Stomach (tissue), 9 donors: ENCODE measurements around the gene CYS1. TPM values are rescaled to one million over a fixed set of nuclear protein-coding genes. Genes with fewer than 3 reads are reported as not detected.
A peak's percentile ranks its signal among the peaks of the same experiment; 100 is the strongest.
"Not testable (repeated sequence)": the region's sequence is repeated elsewhere in the genome, so short reads cannot be mapped to it uniquely, and the experiment has no call there.

ENCODE experiments used
- DNase-seq, 2 donors: peaks; one replicate each; pipeline versions ENCODE4 v3.0.0 to v3.0.0-alpha.2; 2013 to 2019
- H3K27ac ChIP-seq, 5 donors: fragments of 200-600 bp in 4 of 5; sonication (generic) in 4 of 5; one replicate each; pipeline ENCODE4 v1.5.1; 2013 to 2019; ENCODE audit warnings: mild to moderate bottlenecking in 1 of 5, moderate library complexity in 1 of 5
- H3K27me3 ChIP-seq, 3 donors: fragments of 200-600 bp; sonication (generic); one replicate each; pipeline ENCODE4 v1.5.1; 2017 to 2019; ENCODE audit warnings: mixed run types in 1 of 3
- H3K36me3 ChIP-seq, 4 donors: fragments of 200-600 bp; sonication (generic); 1 replicate in 3 of 4; 2 replicates in 1 of 4; pipeline ENCODE4 v1.5.1; 2016 to 2019
- H3K4me1 ChIP-seq, 4 donors: fragments of 200-600 bp; sonication (generic); one replicate each; pipeline ENCODE4 v1.5.1; 2016 to 2019
- H3K4me3 ChIP-seq, 4 donors: fragments of 200-600 bp; sonication (generic) in 3 of 4; one replicate each; pipeline ENCODE4 v1.5.1; 2016 to 2019; ENCODE audit warnings: mild to moderate bottlenecking in 1 of 4
- H3K9me3 ChIP-seq, 4 donors: fragments of 200-600 bp; sonication (generic); one replicate each; pipeline ENCODE4 v1.5.1; 2016 to 2019
- EP300 ChIP-seq: sonication (generic); formaldehyde crosslinking; IDR thresholded peaks from one replicate; pipeline ENCODE4 v1.6.1; 2017; ENCODE audit warnings: antibody characterized with exemption
- POLR2A ChIP-seq, 4 donors: fragments of 450-650 bp; IDR thresholded peaks; one replicate each; pipeline ENCODE4 v1.6.1; 2016; ENCODE audit warnings: antibody characterized with exemption in 4 of 4, control low read depth in 2 of 4, mild to moderate bottlenecking in 1 of 4, moderate library complexity in 1 of 4
- POLR2AphosphoS5 ChIP-seq, 3 donors: sonication (generic); formaldehyde crosslinking; IDR thresholded peaks; one replicate each; pipeline ENCODE4 v1.6.1; 2016; ENCODE audit warnings: antibody characterized with exemption in 3 of 3
- WGBS, 5 donors: extraction: QIAGEN DNeasy Blood & Tissue Kit in 3 of 5; methylation state at CpG; one replicate each; pipeline versions ENCODE4 v1.1.5 to v1.1.7; 2013 to 2018; 5-methylcytosine and 5-hydroxymethylcytosine counted together
- intact Hi-C: fragments of 100-400 bp; cut with DNase I; formaldehyde crosslinking; loops from one replicate; pipeline ENCODE4 v1.15.1; 2023; ENCODE audit warnings: low total_unique reads
- polyA plus RNA-seq, 3 donors: library from polyadenylated mRNA; stranded (reverse); fragments of 200-250 nt; gene quantifications; one replicate each; pipeline ENCODE4 v1.2.3, GENCODE V29; 2013
- total RNA-seq, 5 donors: library from RNA; depleted of rRNA; stranded (reverse); fragments of >200 nt; gene quantifications; one replicate each; pipeline versions ENCODE4 v1.1.0 to v1.2.3, GENCODE V29; 2014 to 2016
- TF ChIP-seq, protein P1 (sequence below), 7 experiments: fragments of 450-650 bp in 4 of 7; fragments of 200-600 bp in 3 of 7; sonication (generic) in 3 of 7; IDR thresholded peaks; one replicate each; pipeline ENCODE4 v1.5.1; 2016 to 2019; ENCODE audit warnings: antibody characterized with exemption in 7 of 7, control low read depth in 2 of 7, mild to moderate bottlenecking in 1 of 7
- donor health status: healthy with polysubstance abuse.
- donor health status: Bipolar disorder and iron deficiency.
- donor health status: healthy.

Gene CYS1
- total and polyA plus RNA-seq, 8 donors = 1.1 to 33.8 (median 3.9) TPM; not detected in 1

DNA sequence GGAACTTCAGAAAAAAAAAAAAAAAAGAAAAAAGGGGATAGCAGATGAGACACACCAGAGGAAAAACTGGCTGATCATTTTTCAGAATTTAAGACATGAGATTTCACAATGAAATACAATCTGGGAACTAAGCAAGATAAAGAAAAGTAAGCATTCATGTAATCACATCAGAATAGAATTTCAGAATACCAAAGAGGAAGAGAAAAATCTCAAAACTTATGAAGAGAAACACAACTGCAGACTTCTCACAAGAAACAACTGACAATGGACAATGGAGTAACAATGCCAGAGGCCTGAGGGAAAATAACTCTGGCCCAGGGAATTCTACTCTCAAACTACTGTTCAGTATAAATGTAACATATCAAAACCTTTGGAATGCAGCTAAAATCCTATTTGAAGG is 29.1 kb upstream of the CYS1 start:
- Histone ChIP-seq H3K27ac (no peak overlapping the region), H3K36me3 (no peaks in the 10 kb centered on the region), H3K4me3 (no peak overlapping the region), H3K27me3 (no peaks in the 10 kb centered on the region), H3K9me3 (peaks cover 0 to 9% (median 6%) of the 10 kb centered on the region in 4 donors), H3K4me1 (no peaks in the 10 kb centered on the region)
- intact Hi-C loops = no loop called here
- no peak for DNase-seq
- TF ChIP-seq, protein P1, sequence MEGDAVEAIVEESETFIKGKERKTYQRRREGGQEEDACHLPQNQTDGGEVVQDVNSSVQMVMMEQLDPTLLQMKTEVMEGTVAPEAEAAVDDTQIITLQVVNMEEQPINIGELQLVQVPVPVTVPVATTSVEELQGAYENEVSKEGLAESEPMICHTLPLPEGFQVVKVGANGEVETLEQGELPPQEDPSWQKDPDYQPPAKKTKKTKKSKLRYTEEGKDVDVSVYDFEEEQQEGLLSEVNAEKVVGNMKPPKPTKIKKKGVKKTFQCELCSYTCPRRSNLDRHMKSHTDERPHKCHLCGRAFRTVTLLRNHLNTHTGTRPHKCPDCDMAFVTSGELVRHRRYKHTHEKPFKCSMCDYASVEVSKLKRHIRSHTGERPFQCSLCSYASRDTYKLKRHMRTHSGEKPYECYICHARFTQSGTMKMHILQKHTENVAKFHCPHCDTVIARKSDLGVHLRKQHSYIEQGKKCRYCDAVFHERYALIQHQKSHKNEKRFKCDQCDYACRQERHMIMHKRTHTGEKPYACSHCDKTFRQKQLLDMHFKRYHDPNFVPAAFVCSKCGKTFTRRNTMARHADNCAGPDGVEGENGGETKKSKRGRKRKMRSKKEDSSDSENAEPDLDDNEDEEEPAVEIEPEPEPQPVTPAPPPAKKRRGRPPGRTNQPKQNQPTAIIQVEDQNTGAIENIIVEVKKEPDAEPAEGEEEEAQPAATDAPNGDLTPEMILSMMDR (IDR thresholded peaks at IDR 0.05) = no peak
- TF ChIP-seq EP300 = no peak
- TF ChIP-seq POLR2A (IDR thresholded peaks at IDR 0.05) = no peak
- no peak for TF ChIP-seq POLR2AphosphoS5 (IDR thresholded peaks at IDR 0.05)

GRCh38 chr2:10104906-10105305 is 24.7 kb upstream of the CYS1 start:
- H3K36me3 ChIP-seq, H3K9me3 ChIP-seq, intact Hi-C loops, H3K4me3 ChIP-seq, DNase-seq, H3K4me1 ChIP-seq, H3K27ac ChIP-seq, H3K27me3 ChIP-seq: not testable (repeated sequence)

GRCh38 chr2:10103179-10103578 is 23.0 kb upstream of the CYS1 start:
- Histone ChIP-seq H3K4me3 (no peak overlapping the region), H3K9me3 (peaks cover 0 to 9% (median 6%) of the 10 kb centered on the region in 4 donors), H3K4me1 (no peaks in the 10 kb centered on the region), H3K27me3 (peaks cover 0 to 3% (median 0%) of the 10 kb centered on the region in 3 donors), H3K27ac (no peak overlapping the region), H3K36me3 (no peaks in the 10 kb centered on the region)
- WGBS, 5 donors = 87 to 95% (median 92%) methylated on average over 6 of the region's 6 CpGs
- no peak for TF ChIP-seq POLR2A (IDR thresholded peaks at IDR 0.05)
- TF ChIP-seq EP300 = no peak
- no peak for TF ChIP-seq POLR2AphosphoS5 (IDR thresholded peaks at IDR 0.05)
- TF ChIP-seq, protein P1 (IDR thresholded peaks at IDR 0.05) = no peak
- intact Hi-C loops = no loop called here
- DNase-seq = no peak

DNA sequence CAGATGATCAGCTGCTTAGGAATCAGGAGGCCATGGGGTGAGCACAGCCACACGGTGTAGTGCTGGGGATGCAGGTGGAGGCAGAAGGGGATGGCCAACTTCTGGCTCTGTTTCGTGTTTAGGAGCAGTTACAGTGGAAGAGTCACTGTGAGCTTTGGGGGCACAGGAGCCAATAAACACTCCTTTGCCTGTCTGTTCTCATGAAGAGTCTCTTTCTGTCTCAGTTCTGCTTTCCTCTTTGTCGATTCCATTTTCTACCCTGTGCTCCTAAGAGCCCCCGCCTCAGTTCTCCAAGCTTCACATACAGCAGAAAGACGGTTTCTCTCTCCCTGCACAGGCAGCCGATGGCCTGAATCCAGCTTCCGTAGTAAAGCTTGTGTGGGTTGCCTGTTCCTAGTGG is 21.3 kb upstream of the CYS1 start:
- H3K36me3 ChIP-seq = no peaks in the 10 kb centered on the region
- intact Hi-C loops = no loop called here
- no peak overlapping the region for H3K4me3 ChIP-seq
- WGBS, 5 donors = 61 to 73% (median 67%) methylated on average over 7 of the region's 7 CpGs
- H3K27ac ChIP-seq = no peak overlapping the region
- peaks cover 0 to 9% (median 3%) of the 10 kb centered on the region in 4 donors for H3K4me1 ChIP-seq
- no peak for TF ChIP-seq POLR2AphosphoS5 (IDR thresholded peaks at IDR 0.05)
- no peak for TF ChIP-seq EP300
- H3K27me3 ChIP-seq = peaks cover 0 to 3% (median 0%) of the 10 kb centered on the region in 3 donors
- peaks cover 0 to 5% (median 2%) of the 10 kb centered on the region in 4 donors for H3K9me3 ChIP-seq
- no peak for DNase-seq

GRCh38 chr2:10097352-10098148 is 17.3 kb upstream of the CYS1 start:
- Histone ChIP-seq H3K27ac (no peak overlapping the region), H3K4me1 (peaks cover 0 to 9% (median 3%) of the 10 kb centered on the region in 4 donors), H3K4me3 (no peak overlapping the region), H3K9me3 (no peaks in the 10 kb centered on the region), H3K36me3 (no peaks in the 10 kb centered on the region), H3K27me3 (peaks cover 0 to 22% (median 0%) of the 10 kb centered on the region in 3 donors)
- WGBS, 5 donors = 34 to 37% (median 35%) methylated on average over 16 of the region's 16 CpGs
- intact Hi-C loops = no loop called here
- peak; percentile 71 to 87 for DNase-seq
- TF ChIP-seq, protein P1 (IDR thresholded peaks at IDR 0.05) = peak in 5 of 7 experiments; percentile 81 to 92 (median 87)
- TF ChIP-seq POLR2A (IDR thresholded peaks at IDR 0.05) = no peak
- no peak for TF ChIP-seq EP300
- peak in 1 of 3 donors; percentile 19 for TF ChIP-seq POLR2AphosphoS5 (IDR thresholded peaks at IDR 0.05)
